Suprapubic skin (tissue), 4 donors: ENCODE data around the gene NPB.

ENCODE experiments used
- CTCF ChIP-seq, 2 donors: fragments of 200-600 bp in 1 of 2; fragments of 450-650 bp in 1 of 2; sonication (generic) in 1 of 2; IDR thresholded peaks; one replicate each; pipeline ENCODE4 v1.5.1; 2016 to 2019; ENCODE audit warnings: antibody characterized with exemption in 2 of 2, mild to moderate bottlenecking in 1 of 2, moderate library complexity in 1 of 2
- EP300 ChIP-seq: sonication (generic); formaldehyde crosslinking; IDR thresholded peaks from one replicate; pipeline ENCODE4 v1.6.1; 2017; ENCODE audit warnings: antibody characterized with exemption
- POLR2A ChIP-seq, 2 donors: fragments of 450-650 bp; IDR thresholded peaks; one replicate each; pipeline ENCODE4 v1.6.1; 2017; ENCODE audit warnings: antibody characterized with exemption in 2 of 2, mild to moderate bottlenecking in 2 of 2, moderate library complexity in 2 of 2
- POLR2AphosphoS5 ChIP-seq, 3 donors: sonication (generic); formaldehyde crosslinking; IDR thresholded peaks; one replicate each; pipeline ENCODE4 v1.6.1; 2017; ENCODE audit warnings: antibody characterized with exemption in 3 of 3

- TF ChIP-seq CTCF (IDR thresholded peaks at IDR 0.05), result no peak
- no peak for TF ChIP-seq POLR2AphosphoS5 (IDR thresholded peaks at IDR 0.05)
- no peak for TF ChIP-seq POLR2A (IDR thresholded peaks at IDR 0.05)
- TF ChIP-seq EP300, result no peak
These were observed 42.8 kb downstream of the NPB start for GRCh38 chr17:81944858-81945257.
